Measurements from ENCODE around the gene RABGEF1. TPM values are rescaled to one million over a fixed set of nuclear protein-coding genes. Genes with fewer than 3 reads are reported as not detected.

The RABGEF1 gene
- total and polyA plus RNA-seq, 2 donors (not counting 1 experiment from before 2014, with no cell fraction given): 27.9 to 31.0 TPM

DNA sequence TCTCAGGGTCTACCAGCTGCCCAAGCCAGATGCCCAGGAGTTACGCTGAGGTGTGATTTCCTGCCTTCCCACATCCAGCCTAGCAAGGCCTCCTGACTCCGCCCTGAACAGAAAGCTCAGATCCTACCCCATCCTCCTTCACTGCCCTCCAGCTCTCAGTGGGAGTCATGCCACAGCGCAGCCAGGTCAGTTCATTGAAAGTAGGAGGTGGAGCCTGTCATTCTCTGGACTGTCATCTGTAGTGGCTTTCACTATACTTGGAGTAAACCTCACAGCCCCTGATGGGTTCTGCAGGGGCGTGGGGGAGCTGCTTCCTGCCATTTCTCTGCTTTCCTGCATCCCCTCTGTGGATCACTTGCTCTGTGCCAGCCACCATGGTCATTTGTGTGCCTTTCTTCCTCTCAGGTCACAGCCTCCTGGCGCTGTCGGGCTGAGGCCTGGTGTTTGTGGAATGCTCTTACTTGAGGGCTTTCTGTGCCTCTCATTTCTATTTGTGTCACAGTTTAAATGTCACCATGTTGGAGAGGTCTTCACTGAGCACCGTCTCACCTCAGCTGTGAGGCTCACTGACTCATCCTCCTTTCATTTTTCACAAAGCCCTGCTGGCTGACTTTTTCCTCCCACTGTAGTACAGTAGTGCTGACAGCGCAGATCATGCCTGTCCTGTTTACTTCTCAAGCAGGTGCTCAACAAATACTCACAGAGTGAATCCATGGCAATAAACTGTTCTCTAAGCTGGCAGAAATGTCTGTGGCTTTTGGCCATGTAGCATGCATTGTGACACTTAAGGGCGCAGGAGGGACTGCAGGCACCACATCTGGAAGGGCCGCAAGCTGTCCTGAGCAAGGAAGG is 119.5 kb downstream of the RABGEF1 start:
- Mint-ChIP-seq H3K4me3 (no peak overlapping the region), H3K4me1 (no peaks in the 10 kb centered on the region), H3K27ac (no peak overlapping the region), H3K9me3 (ENCODE audit: insufficient read depth) (no peaks in the 10 kb centered on the region), H3K27me3 (no peaks in the 10 kb centered on the region)
- H3K9me3 ChIP-seq (ENCODE audit: control extremely low read depth in 1 of 3, control insufficient read depth in 2 of 3, insufficient read depth in 1 of 3, low read length in 2 of 3): no peaks in the 10 kb centered on the region
- WGBS (ENCODE audit: insufficient coverage): 95% methylated on average over 7 of the region's 10 CpGs
- ATAC-seq (ENCODE audit: low read depth): no peak
- POLR2A ChIA-PET: no interaction called here
- H4K20me1 ChIP-seq (ENCODE audit: control insufficient read depth, insufficient read depth, low read length, poor library complexity, severe bottlenecking): no peaks in the 10 kb centered on the region
- no peak overlapping the region for H3K9ac ChIP-seq (ENCODE audit: low read length)
- intact Hi-C loops (cut with micrococcal nuclease): no loop called here
- H3K27me3 ChIP-seq (replicated peaks in 1 of 4; ENCODE audit: control extremely low read depth in 1 of 4, control insufficient read depth in 3 of 4, insufficient read depth in 4 of 4, low read length in 3 of 4): no peaks in the 10 kb centered on the region
- H2AFZ ChIP-seq (ENCODE audit: insufficient read depth, low read depth, low read length, poor library complexity, severe bottlenecking): no peak overlapping the region
- peaks cover 3 to 13% of the 10 kb centered on the region in 2 experiments for H3K36me3 ChIP-seq (replicated peaks in 1 of 2; ENCODE audit: control extremely low read depth in 1 of 2, control insufficient read depth in 1 of 2, extremely low read depth in 1 of 2, insufficient read depth in 2 of 2, low read length in 1 of 2)
- no peaks in the 10 kb centered on the region for H3K4me1 ChIP-seq (ENCODE audit: control insufficient read depth in 2 of 2, insufficient read depth in 2 of 2, low read length in 2 of 2)
- DNase-seq: no peak
- no peak for TF ChIP-seq EZH2 (IDR thresholded peaks at IDR 0.05; ENCODE audit: borderline replicate concordance, insufficient read depth, low read depth, low read length, poor library complexity, severe bottlenecking)
- TF ChIP-seq, protein P1, sequence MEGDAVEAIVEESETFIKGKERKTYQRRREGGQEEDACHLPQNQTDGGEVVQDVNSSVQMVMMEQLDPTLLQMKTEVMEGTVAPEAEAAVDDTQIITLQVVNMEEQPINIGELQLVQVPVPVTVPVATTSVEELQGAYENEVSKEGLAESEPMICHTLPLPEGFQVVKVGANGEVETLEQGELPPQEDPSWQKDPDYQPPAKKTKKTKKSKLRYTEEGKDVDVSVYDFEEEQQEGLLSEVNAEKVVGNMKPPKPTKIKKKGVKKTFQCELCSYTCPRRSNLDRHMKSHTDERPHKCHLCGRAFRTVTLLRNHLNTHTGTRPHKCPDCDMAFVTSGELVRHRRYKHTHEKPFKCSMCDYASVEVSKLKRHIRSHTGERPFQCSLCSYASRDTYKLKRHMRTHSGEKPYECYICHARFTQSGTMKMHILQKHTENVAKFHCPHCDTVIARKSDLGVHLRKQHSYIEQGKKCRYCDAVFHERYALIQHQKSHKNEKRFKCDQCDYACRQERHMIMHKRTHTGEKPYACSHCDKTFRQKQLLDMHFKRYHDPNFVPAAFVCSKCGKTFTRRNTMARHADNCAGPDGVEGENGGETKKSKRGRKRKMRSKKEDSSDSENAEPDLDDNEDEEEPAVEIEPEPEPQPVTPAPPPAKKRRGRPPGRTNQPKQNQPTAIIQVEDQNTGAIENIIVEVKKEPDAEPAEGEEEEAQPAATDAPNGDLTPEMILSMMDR (IDR thresholded peaks at IDR 0.05): no peak
- no peak overlapping the region for H3K4me3 ChIP-seq (ENCODE audit: control extremely low read depth in 1 of 5, extremely low read depth in 1 of 5, insufficient read depth in 1 of 5, low read depth in 2 of 5, low read length in 4 of 5)
- H3K4me2 ChIP-seq (replicated peaks; ENCODE audit: low read depth, low read length, poor library complexity, severe bottlenecking): no peak overlapping the region
- H3K27ac ChIP-seq (ENCODE audit: low read length in 2 of 2): no peak overlapping the region
- CTCF ChIA-PET: no interaction called here
- H3K79me2 ChIP-seq (ENCODE audit: control insufficient read depth, insufficient read depth, low read length): no peaks in the 10 kb centered on the region

DNA sequence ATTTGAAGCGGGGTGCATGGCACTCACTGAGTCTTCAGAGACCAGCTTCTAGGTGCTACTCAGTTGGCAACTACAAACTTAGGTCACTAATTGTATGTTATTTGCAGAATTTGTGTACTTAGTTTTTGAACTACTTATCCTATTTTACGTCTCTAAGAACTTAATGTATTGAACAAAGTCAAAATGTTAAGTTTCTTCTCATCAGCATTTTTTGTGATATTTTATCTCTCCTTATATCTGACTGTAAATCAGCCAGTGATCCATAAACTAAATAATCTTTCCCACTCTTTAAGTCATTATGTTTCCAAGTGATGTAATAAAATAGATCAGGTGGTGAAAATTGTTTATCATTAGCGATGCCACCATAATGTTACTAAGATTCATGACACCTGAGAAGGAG is 120.2 kb downstream of the RABGEF1 start:
- no peak overlapping the region for H3K27ac Mint-ChIP-seq
- ATAC-seq (ENCODE audit: low read depth) (no peak), DNase-seq (no peak)
- TF ChIP-seq, protein P1 (IDR thresholded peaks at IDR 0.05): no peak
- no peak for TF ChIP-seq EZH2 (IDR thresholded peaks at IDR 0.05; ENCODE audit: borderline replicate concordance, insufficient read depth, low read depth, low read length, poor library complexity, severe bottlenecking)
- no peaks in the 10 kb centered on the region for H3K4me1 Mint-ChIP-seq
- ChIA-PET CTCF (no interaction called here), POLR2A (no interaction called here)
- no peaks in the 10 kb centered on the region for H3K27me3 ChIP-seq (replicated peaks in 1 of 4; ENCODE audit: control extremely low read depth in 1 of 4, control insufficient read depth in 3 of 4, insufficient read depth in 4 of 4, low read length in 3 of 4)
- no peak overlapping the region for H3K27ac ChIP-seq (ENCODE audit: low read length in 2 of 2)
- intact Hi-C loops (cut with micrococcal nuclease): no loop called here
- H3K79me2 ChIP-seq (ENCODE audit: control insufficient read depth, insufficient read depth, low read length): no peaks in the 10 kb centered on the region
- 100% methylated on average over 2 of the region's 3 CpGs for WGBS (ENCODE audit: insufficient coverage)
- no peaks in the 10 kb centered on the region for H3K9me3 ChIP-seq (ENCODE audit: control extremely low read depth in 1 of 3, control insufficient read depth in 2 of 3, insufficient read depth in 1 of 3, low read length in 2 of 3)
- H3K9me3 Mint-ChIP-seq (ENCODE audit: insufficient read depth): no peaks in the 10 kb centered on the region
- H3K36me3 ChIP-seq (replicated peaks in 1 of 2; ENCODE audit: control extremely low read depth in 1 of 2, control insufficient read depth in 1 of 2, extremely low read depth in 1 of 2, insufficient read depth in 2 of 2, low read length in 1 of 2): peaks cover 3 to 13% of the 10 kb centered on the region in 2 experiments
- H3K4me1 ChIP-seq (ENCODE audit: control insufficient read depth in 2 of 2, insufficient read depth in 2 of 2, low read length in 2 of 2): no peaks in the 10 kb centered on the region
- H3K4me2 ChIP-seq (replicated peaks; ENCODE audit: low read depth, low read length, poor library complexity, severe bottlenecking): no peak overlapping the region
- no peak overlapping the region for H2AFZ ChIP-seq (ENCODE audit: insufficient read depth, low read depth, low read length, poor library complexity, severe bottlenecking)
- no peak overlapping the region for H3K9ac ChIP-seq (ENCODE audit: low read length)
- no peaks in the 10 kb centered on the region for H3K27me3 Mint-ChIP-seq
- H4K20me1 ChIP-seq (ENCODE audit: control insufficient read depth, insufficient read depth, low read length, poor library complexity, severe bottlenecking): no peaks in the 10 kb centered on the region
- no peak overlapping the region for H3K4me3 Mint-ChIP-seq
- no peak overlapping the region for H3K4me3 ChIP-seq (ENCODE audit: control extremely low read depth in 1 of 5, extremely low read depth in 1 of 5, insufficient read depth in 1 of 5, low read depth in 2 of 5, low read length in 4 of 5)
